HCT116 (cell line): ENCODE measurements around the gene UMOD. TPM values are rescaled to one million over a fixed set of nuclear protein-coding genes. Genes with fewer than 3 reads are reported as not detected.
"Not testable (repeated sequence)": the region's sequence is repeated elsewhere in the genome, so short reads cannot be mapped to it uniquely, and the experiment has no call there.

Source experiments
- ATAC-seq: fragments of 200-7000 bp; cut with Tn5 transposase; 2 replicates; pipeline ENCODE4 v1.9.1; 2020; ENCODE audit warnings: mild to moderate bottlenecking, moderate library complexity
- BruUV-seq: library from RNA; stranded (reverse); fragments of 400-500 nt; replicated peaks from 2 replicates; lab custom pipeline; 2021; lab: Mats Ljungman, UMichigan
- CTCF ChIA-PET: fragments of 300-600 bp; sonication (Branson Sonifier 250); formaldehyde crosslinking; loops from one replicate; lab custom pipeline; 2021; ENCODE audit warnings: antibody characterized with exemption; lab: Charles Lee
- POLR2A ChIA-PET: fragments of 300-600, 350-600 bp; sonication (Branson Sonifier 250); formaldehyde crosslinking; loops from one replicate; lab custom pipeline; 2021; ENCODE audit warnings: antibody characterized with exemption; lab: Charles Lee
- RAD21 ChIA-PET, 2 experiments: fragments of 300-600 bp; sonication (Branson Sonifier 250); formaldehyde crosslinking; loops; one replicate each; lab custom pipeline; 2023; ENCODE audit warnings: low total read pairs in 2 of 2; ENCODE audit not compliant: uncharacterized antibody in 2 of 2, unreplicated experiment in 2 of 2, low non-redundant PET in 1 of 2; lab: Charles Lee
- DNase-seq: peaks from one replicate; pipeline ENCODE4 v3.0.0-alpha.2; 2010; ENCODE audit warnings: low read depth, low spot score
- H2AFZ ChIP-seq: fragments of 200-600 bp; shearing (Covaris generic), sonication (generic); 2 replicates; pipeline ENCODE4 v1.6.1; 2017; ENCODE audit warnings: low read depth, mixed run types, mixed read lengths, antibody characterized with exemption, low read length; ENCODE audit not compliant: poor library complexity, severe bottlenecking
- H3K27ac ChIP-seq: 2 replicates; pipeline ENCODE4 v1.5.1; 2012; ENCODE audit warnings: low read depth, low read length
- H3K27me3 ChIP-seq: fragments of 200-600 bp; sonication (generic); 2 replicates; pipeline ENCODE4 v1.6.1; 2016; ENCODE audit warnings: mixed run types, low read length, mixed read lengths; ENCODE audit not compliant: insufficient read depth
- H3K36me3 ChIP-seq, 2 experiments: fragments of 200-500 bp in 1 of 2; fragments of 200-600 bp in 1 of 2; sonication (Bioruptor generic) in 1 of 2; sonication (generic) in 1 of 2; 2 replicates each; pipeline versions ENCODE4 v1.5.1 to v1.6.1; 2014 to 2016; ENCODE audit warnings: low read length in 2 of 2, inconsistent platforms in 1 of 2, mixed read lengths in 1 of 2, mixed run types in 1 of 2; ENCODE audit not compliant: insufficient read depth in 2 of 2, control insufficient read depth in 1 of 2
- H3K4me1 ChIP-seq, 2 experiments: fragments of 200-600 bp in 1 of 2; sonication (generic) in 1 of 2; 2 replicates each; pipeline versions ENCODE4 v1.5.1 to v1.6.1; 2012 to 2017; ENCODE audit warnings: low read length in 2 of 2, inconsistent platforms in 1 of 2, mild to moderate bottlenecking in 1 of 2, mixed read lengths in 1 of 2, mixed run types in 1 of 2, moderate library complexity in 1 of 2; ENCODE audit not compliant: insufficient read depth in 2 of 2, control insufficient read depth in 1 of 2
- H3K4me2 ChIP-seq: fragments of 200-600 bp; sonication (generic); 2 replicates; pipeline ENCODE4 v1.6.1; 2017; ENCODE audit warnings: mixed run types, low read length, mixed read lengths
- H3K4me3 ChIP-seq, 2 experiments: fragments of 200-600 bp in 1 of 2; sonication (generic) in 1 of 2; replicated peaks in 1 of 2; 2 replicates each; pipeline ENCODE4 v1.5.1; 2011 to 2016; ENCODE audit warnings: low read length in 2 of 2, control low read depth in 1 of 2, low read depth in 1 of 2, mild to moderate bottlenecking in 1 of 2, mixed read lengths in 1 of 2, mixed run types in 1 of 2
- H3K79me2 ChIP-seq: fragments of 200-600 bp; sonication (generic); 2 replicates; pipeline ENCODE4 v1.6.1; 2017; ENCODE audit warnings: mild to moderate bottlenecking, mixed run types, low read length, moderate library complexity, mixed read lengths; ENCODE audit not compliant: insufficient read depth
- H3K9ac ChIP-seq: fragments of 200-600 bp; sonication (generic); 2 replicates; pipeline ENCODE4 v1.6.1; 2016; ENCODE audit warnings: low read length, mixed read lengths
- H3K9me2 ChIP-seq: fragments of 200-600 bp; sonication (generic), shearing (Covaris generic); 2 replicates; pipeline ENCODE4 v1.6.1; 2017; ENCODE audit warnings: mixed run types, mild to moderate bottlenecking, moderate library complexity; ENCODE audit not compliant: insufficient read depth
- H3K9me3 ChIP-seq, 2 experiments: fragments of 200-500 bp in 1 of 2; fragments of 200-600 bp in 1 of 2; sonication (Bioruptor generic) in 1 of 2; sonication (generic) in 1 of 2; 2 replicates each; pipeline ENCODE4 v1.6.1; 2014 to 2017; ENCODE audit warnings: low read length in 2 of 2, mixed read lengths in 2 of 2, inconsistent platforms in 1 of 2, low read depth in 1 of 2, mild to moderate bottlenecking in 1 of 2, mixed run types in 1 of 2, moderate library complexity in 1 of 2; ENCODE audit not compliant: control insufficient read depth in 1 of 2, insufficient read depth in 1 of 2
- H4K20me1 ChIP-seq: fragments of 200-600 bp; sonication (generic), shearing (Covaris generic); 2 replicates; pipeline ENCODE4 v1.6.1; 2017; ENCODE audit warnings: mixed run types, mild to moderate bottlenecking, moderate library complexity; ENCODE audit not compliant: insufficient read depth
- CBX3 ChIP-seq: IDR thresholded peaks from 2 replicates; pipeline ENCODE4 v1.6.1; 2012; ENCODE audit warnings: low read depth
- CEBPB ChIP-seq: IDR thresholded peaks from 2 replicates; pipeline ENCODE4 v1.6.1; 2012; ENCODE audit warnings: low read depth
- EZH2 ChIP-seq: fragments of 200-600 bp; sonication (generic); IDR thresholded peaks from 2 replicates; pipeline ENCODE4 v1.6.1; 2017; ENCODE audit warnings: antibody characterized with exemption, mixed run types
- FOSL1 ChIP-seq: IDR thresholded peaks from 2 replicates; pipeline ENCODE4 v1.6.1; 2012; ENCODE audit warnings: low read depth
- SP1 ChIP-seq: IDR thresholded peaks from 2 replicates; pipeline ENCODE4 v1.6.1; 2012; ENCODE audit warnings: low read depth
- TCF7L2 ChIP-seq: IDR thresholded peaks from 2 replicates; pipeline ENCODE4 v1.7.0; 2011; ENCODE audit warnings: borderline replicate concordance, inconsistent platforms; ENCODE audit not compliant: insufficient read depth, insufficient read length; ENCODE audit errors: extremely low read depth
- ZFX ChIP-seq: fragments of 450-650 bp; IDR thresholded peaks from 2 replicates; pipeline ENCODE4 v1.6.1; 2017
- ZNF274 ChIP-seq: fragments of 200-500 bp; sonication (Bioruptor generic); IDR thresholded peaks from 2 replicates; pipeline ENCODE4 v1.6.1; 2014; ENCODE audit warnings: mild to moderate bottlenecking, low read depth, low read length, inconsistent platforms
- intact Hi-C: fragments of 100-400 bp; cut with micrococcal nuclease; formaldehyde crosslinking; loops from 2 replicates; pipeline ENCODE4 v1.10.0; 2022
- total RNA-seq: library from RNA; stranded (reverse); gene quantifications from one replicate; pipeline ENCODE4 v1.2.1, GENCODE V29; 2021; ENCODE audit not compliant: unreplicated experiment
- TF ChIP-seq, protein P1 (sequence below): IDR thresholded peaks from 2 replicates; pipeline ENCODE4 v1.6.1; 2012; ENCODE audit warnings: low read depth
- TF ChIP-seq, protein P2 (sequence below): IDR thresholded peaks from 2 replicates; pipeline ENCODE4 v1.6.1; 2011; ENCODE audit warnings: mild to moderate bottlenecking, low read length, moderate library complexity; ENCODE audit not compliant: insufficient replicate concordance; ENCODE audit errors: extremely low read depth

Gene UMOD
- total RNA-seq, 1 experiment from 2014 or later: not detected

DNA sequence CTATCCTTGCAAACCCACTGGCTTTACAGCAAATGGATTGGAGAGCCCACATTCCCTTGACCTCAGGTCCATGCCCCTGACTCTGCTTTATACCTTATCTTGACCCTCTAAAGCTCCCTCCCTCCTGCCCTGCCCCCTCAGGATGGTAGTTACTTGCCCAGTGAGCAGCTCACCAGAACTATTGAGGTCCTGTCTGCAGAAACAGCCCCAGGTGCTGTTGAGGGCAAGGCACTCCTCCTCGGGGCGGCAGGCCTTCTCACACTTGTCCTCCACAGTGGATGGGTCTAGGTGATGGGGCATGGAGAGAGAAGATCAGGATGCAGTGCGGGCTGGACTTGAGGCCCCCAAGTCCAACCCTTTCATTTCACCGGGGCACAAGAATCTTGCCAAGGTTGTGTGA, 29.8 kb downstream of the UMOD start (continued):
- no peak for TF ChIP-seq CBX3

DNA sequence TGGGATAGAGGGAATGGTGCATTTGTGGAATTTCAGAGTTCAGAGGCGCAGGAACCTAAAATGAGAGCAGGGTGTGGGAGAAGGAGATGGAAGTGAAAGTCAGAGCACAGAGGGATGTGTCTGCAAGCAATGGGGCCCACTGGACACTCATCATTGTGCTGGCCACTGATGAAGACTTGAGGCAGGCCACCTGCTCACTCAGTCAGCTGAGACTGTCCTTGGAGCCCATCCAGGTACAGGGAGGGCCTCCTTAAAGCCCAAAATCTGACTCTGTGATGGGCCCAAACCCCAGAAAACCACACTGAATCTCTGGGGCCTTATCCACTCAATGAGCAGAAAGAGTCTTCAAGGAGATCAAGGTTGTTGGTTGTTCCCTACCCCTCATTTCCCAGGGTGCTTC, 30.8 kb downstream of the UMOD start:
- H2AFZ ChIP-seq: no peak overlapping the region
- no peak overlapping the region for H3K4me2 ChIP-seq
- ChIA-PET CTCF (no interaction called here), POLR2A (no interaction called here), RAD21 (no interaction called here)
- no peaks in the 10 kb centered on the region for H3K9me2 ChIP-seq
- no peaks in the 10 kb centered on the region for H3K36me3 ChIP-seq
- peaks cover 33% of the 10 kb centered on the region for H3K27me3 ChIP-seq
- no peaks in the 10 kb centered on the region for H4K20me1 ChIP-seq
- ATAC-seq: no peak
- BruUV-seq: no TSS peak
- TF ChIP-seq FOSL1: no peak
- no peak for TF ChIP-seq TCF7L2
- TF ChIP-seq, protein P1, sequence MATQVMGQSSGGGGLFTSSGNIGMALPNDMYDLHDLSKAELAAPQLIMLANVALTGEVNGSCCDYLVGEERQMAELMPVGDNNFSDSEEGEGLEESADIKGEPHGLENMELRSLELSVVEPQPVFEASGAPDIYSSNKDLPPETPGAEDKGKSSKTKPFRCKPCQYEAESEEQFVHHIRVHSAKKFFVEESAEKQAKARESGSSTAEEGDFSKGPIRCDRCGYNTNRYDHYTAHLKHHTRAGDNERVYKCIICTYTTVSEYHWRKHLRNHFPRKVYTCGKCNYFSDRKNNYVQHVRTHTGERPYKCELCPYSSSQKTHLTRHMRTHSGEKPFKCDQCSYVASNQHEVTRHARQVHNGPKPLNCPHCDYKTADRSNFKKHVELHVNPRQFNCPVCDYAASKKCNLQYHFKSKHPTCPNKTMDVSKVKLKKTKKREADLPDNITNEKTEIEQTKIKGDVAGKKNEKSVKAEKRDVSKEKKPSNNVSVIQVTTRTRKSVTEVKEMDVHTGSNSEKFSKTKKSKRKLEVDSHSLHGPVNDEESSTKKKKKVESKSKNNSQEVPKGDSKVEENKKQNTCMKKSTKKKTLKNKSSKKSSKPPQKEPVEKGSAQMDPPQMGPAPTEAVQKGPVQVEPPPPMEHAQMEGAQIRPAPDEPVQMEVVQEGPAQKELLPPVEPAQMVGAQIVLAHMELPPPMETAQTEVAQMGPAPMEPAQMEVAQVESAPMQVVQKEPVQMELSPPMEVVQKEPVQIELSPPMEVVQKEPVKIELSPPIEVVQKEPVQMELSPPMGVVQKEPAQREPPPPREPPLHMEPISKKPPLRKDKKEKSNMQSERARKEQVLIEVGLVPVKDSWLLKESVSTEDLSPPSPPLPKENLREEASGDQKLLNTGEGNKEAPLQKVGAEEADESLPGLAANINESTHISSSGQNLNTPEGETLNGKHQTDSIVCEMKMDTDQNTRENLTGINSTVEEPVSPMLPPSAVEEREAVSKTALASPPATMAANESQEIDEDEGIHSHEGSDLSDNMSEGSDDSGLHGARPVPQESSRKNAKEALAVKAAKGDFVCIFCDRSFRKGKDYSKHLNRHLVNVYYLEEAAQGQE: no peak
- no peak for TF ChIP-seq CEBPB
- TF ChIP-seq, protein P2, sequence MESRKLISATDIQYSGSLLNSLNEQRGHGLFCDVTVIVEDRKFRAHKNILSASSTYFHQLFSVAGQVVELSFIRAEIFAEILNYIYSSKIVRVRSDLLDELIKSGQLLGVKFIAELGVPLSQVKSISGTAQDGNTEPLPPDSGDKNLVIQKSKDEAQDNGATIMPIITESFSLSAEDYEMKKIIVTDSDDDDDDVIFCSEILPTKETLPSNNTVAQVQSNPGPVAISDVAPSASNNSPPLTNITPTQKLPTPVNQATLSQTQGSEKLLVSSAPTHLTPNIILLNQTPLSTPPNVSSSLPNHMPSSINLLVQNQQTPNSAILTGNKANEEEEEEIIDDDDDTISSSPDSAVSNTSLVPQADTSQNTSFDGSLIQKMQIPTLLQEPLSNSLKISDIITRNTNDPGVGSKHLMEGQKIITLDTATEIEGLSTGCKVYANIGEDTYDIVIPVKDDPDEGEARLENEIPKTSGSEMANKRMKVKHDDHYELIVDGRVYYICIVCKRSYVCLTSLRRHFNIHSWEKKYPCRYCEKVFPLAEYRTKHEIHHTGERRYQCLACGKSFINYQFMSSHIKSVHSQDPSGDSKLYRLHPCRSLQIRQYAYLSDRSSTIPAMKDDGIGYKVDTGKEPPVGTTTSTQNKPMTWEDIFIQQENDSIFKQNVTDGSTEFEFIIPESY: no peak
- TF ChIP-seq ZFX: no peak
- TF ChIP-seq ZNF274: no peak
- TF ChIP-seq SP1: no peak
- TF ChIP-seq EZH2: no peak
- no peak overlapping the region for H3K27ac ChIP-seq
- H3K79me2 ChIP-seq: no peaks in the 10 kb centered on the region
- no peak for DNase-seq
- intact Hi-C loops: no loop called here
- no peak overlapping the region for H3K9ac ChIP-seq
- no peaks in the 10 kb centered on the region for H3K4me1 ChIP-seq
- no peak overlapping the region for H3K4me3 ChIP-seq
- no peaks in the 10 kb centered on the region for H3K9me3 ChIP-seq

DNA sequence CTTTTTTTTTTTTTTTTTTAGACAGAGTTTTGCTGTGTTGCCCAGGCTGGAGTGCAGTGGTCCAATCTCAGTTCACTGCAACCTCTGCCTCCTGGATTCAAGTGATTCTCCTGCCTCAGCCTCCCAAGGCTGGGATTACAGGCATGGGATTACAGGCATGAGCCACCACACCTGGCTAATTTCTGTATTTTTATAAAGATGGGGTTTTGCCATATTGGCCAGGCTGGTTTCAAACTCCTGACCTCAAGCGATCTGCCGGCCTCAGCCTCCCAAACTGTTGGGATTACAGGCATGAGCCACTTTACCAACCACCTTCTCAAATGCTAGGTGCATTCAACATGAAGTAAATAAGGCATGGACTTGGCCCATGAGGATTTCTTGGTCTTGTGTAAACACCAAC, 31.5 kb downstream of the UMOD start:
- RAD21 ChIA-PET: not testable (repeated sequence)

More for the DNA sequence above, 31.5 kb downstream of the UMOD start:
- H3K4me1 ChIP-seq, H3K9ac ChIP-seq, H3K36me3 ChIP-seq, H3K4me3 ChIP-seq, CTCF ChIA-PET, H4K20me1 ChIP-seq, ATAC-seq, intact Hi-C loops, H2AFZ ChIP-seq, DNase-seq, H3K9me3 ChIP-seq, H3K27ac ChIP-seq, H3K4me2 ChIP-seq, H3K79me2 ChIP-seq, H3K9me2 ChIP-seq, BruUV-seq, POLR2A ChIA-PET: not testable (repeated sequence)
- H3K27me3 ChIP-seq: peaks cover 34% of the 10 kb centered on the region
